ENCODE data around the gene CD1D. TPM values are rescaled to one million over a fixed set of nuclear protein-coding genes. Genes with fewer than 3 reads are reported as not detected.
A peak's percentile ranks its signal among the peaks of the same experiment; 100 is the strongest.

Gene CD1D
- total RNA-seq, 1 donor from 2014 or later, result 4.6 TPM

GRCh38 chr1:158146739-158147138 lies 34.0 kb upstream of the CD1D start:
- Mint-ChIP-seq H3K9me3 (peaks cover 9% of the 10 kb centered on the region), H3K36me3 (ENCODE audit: low read depth) (peaks cover 2% of the 10 kb centered on the region), H3K4me1 (peaks cover 38% of the 10 kb centered on the region), H3K27ac (no peak overlapping the region), H3K27me3 (no peaks in the 10 kb centered on the region), H3K4me3 (no peak overlapping the region)
- TF ChIP-seq, protein P1, sequence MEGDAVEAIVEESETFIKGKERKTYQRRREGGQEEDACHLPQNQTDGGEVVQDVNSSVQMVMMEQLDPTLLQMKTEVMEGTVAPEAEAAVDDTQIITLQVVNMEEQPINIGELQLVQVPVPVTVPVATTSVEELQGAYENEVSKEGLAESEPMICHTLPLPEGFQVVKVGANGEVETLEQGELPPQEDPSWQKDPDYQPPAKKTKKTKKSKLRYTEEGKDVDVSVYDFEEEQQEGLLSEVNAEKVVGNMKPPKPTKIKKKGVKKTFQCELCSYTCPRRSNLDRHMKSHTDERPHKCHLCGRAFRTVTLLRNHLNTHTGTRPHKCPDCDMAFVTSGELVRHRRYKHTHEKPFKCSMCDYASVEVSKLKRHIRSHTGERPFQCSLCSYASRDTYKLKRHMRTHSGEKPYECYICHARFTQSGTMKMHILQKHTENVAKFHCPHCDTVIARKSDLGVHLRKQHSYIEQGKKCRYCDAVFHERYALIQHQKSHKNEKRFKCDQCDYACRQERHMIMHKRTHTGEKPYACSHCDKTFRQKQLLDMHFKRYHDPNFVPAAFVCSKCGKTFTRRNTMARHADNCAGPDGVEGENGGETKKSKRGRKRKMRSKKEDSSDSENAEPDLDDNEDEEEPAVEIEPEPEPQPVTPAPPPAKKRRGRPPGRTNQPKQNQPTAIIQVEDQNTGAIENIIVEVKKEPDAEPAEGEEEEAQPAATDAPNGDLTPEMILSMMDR (IDR thresholded peaks at IDR 0.05), result no peak
- POLR2A ChIA-PET, result no interaction called here
- no peak for ATAC-seq (ENCODE audit: low read depth)
- intact Hi-C loops (cut with micrococcal nuclease), result no loop called here
- CTCF ChIA-PET, result interaction anchor here (1.6 kb wide), 1 partner anchor 29 kb away, joined by 6 read pairs; no protein-coding TSS in a partner anchor
- no peak for DNase-seq

- DNase-seq (no peak), ATAC-seq (ENCODE audit: low read depth) (no peak)
- H3K4me1 Mint-ChIP-seq, result peaks cover 41% of the 10 kb centered on the region
- H3K27me3 Mint-ChIP-seq, result no peaks in the 10 kb centered on the region
- TF ChIP-seq, protein P1 (IDR thresholded peaks at IDR 0.05), result no peak
- ChIA-PET CTCF (no interaction called here), POLR2A (interaction anchor here (0.5 kb wide), 1 partner anchor 991 kb away, joined by 5 read pairs; no protein-coding TSS in a partner anchor)
- intact Hi-C loops (cut with micrococcal nuclease), result no loop called here
- peaks cover 2% of the 10 kb centered on the region for H3K36me3 Mint-ChIP-seq (ENCODE audit: low read depth)
- peaks cover 9% of the 10 kb centered on the region for H3K9me3 Mint-ChIP-seq
- no peak overlapping the region for H3K4me3 Mint-ChIP-seq
- peak overlapping the region; percentile 31 for H3K27ac Mint-ChIP-seq
Measured at GRCh38 chr1:158147401-158147800, 33.3 kb upstream of the CD1D start.

GRCh38 chr1:158147869-158148268 lies 32.8 kb upstream of the CD1D start:
- no peak for ATAC-seq (ENCODE audit: low read depth)
- CTCF ChIA-PET, result interaction anchor here (1.0 kb wide), 1 partner anchor 56 kb away, joined by 5 read pairs; no protein-coding TSS in a partner anchor
- H3K27me3 Mint-ChIP-seq, result no peaks in the 10 kb centered on the region
- POLR2A ChIA-PET, result interaction anchor here (0.5 to 0.9 kb wide), 2 partner anchors 863 to 992 kb away, joined by 3 to 5 read pairs; no protein-coding TSS in a partner anchor
- peak overlapping the region; percentile 95 for H3K27ac Mint-ChIP-seq
- intact Hi-C loops (cut with micrococcal nuclease), result loop anchor here (2.0 kb wide), 1 partner anchor 15 kb away; no protein-coding TSS in a partner anchor
- H3K36me3 Mint-ChIP-seq (ENCODE audit: low read depth), result peaks cover 2% of the 10 kb centered on the region
- H3K4me1 Mint-ChIP-seq, result peaks cover 42% of the 10 kb centered on the region
- no peak for DNase-seq
- TF ChIP-seq, protein P1 (IDR thresholded peaks at IDR 0.05), result no peak
- H3K4me3 Mint-ChIP-seq, result no peak overlapping the region
- H3K9me3 Mint-ChIP-seq, result peaks cover 9% of the 10 kb centered on the region

DNA sequence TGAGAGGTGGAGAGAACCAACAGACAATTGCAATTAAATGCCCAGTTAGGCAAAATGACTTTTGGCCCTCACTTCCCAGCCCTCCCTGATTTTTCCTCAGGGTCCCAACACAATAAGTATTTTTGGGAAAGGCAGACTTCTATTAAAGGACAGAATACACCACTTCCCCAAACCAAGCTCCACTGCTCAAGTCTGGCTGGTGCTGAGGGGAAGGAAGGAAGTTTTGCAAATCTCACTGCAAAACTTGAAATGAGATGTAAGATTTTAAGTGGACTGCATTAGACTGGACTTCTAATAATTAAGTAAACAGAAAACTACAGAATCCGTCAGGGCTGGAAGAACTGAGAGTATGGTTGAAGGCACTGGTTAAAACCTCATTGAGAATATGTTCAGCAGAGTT lies 32.2 kb upstream of the CD1D start:
- POLR2A ChIA-PET, result interaction anchor here (0.9 kb wide), 1 partner anchor 862 kb away, joined by 3 read pairs; no protein-coding TSS in a partner anchor
- CTCF ChIA-PET, result interaction anchor here (1.0 kb wide), 1 partner anchor 55 kb away, joined by 5 read pairs; no protein-coding TSS in a partner anchor
- Mint-ChIP-seq H3K4me3 (peak overlapping the region; percentile 94), H3K27ac (peak overlapping the region; percentile 95), H3K4me1 (peaks cover 47% of the 10 kb centered on the region), H3K27me3 (no peaks in the 10 kb centered on the region), H3K9me3 (peaks cover 9% of the 10 kb centered on the region), H3K36me3 (ENCODE audit: low read depth) (peaks cover 2% of the 10 kb centered on the region)
- no peak for ATAC-seq (ENCODE audit: low read depth)
- TF ChIP-seq, protein P1 (IDR thresholded peaks at IDR 0.05), result no peak
- no peak for DNase-seq
- intact Hi-C loops (cut with micrococcal nuclease), result loop anchor here (2.0 kb wide), 1 partner anchor 14 kb away; no protein-coding TSS in a partner anchor

DNA sequence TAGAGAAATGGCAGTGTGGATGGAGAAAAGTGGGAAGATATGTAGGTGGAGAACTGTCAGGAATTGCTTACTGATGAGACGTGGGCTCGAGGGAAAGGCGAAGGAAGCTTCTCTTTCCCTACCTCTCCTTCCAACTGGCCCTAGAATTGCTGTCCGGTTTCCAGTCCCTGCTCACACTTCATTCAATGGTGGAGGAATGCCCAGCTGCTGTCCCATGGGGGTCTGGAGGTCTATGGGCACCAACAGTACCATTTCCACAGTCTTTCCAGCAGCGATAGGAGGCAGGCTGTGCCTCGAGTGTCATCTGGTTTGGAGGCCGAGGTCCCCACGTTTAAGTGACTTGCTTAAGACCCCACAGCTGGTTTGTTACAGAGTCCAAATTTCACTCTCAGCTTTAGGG lies 31.5 kb upstream of the CD1D start:
- Mint-ChIP-seq H3K4me1 (peaks cover 55% of the 10 kb centered on the region), H3K4me3 (peak overlapping the region; percentile 94), H3K27ac (peak overlapping the region; percentile 95), H3K9me3 (peaks cover 9% of the 10 kb centered on the region), H3K36me3 (ENCODE audit: low read depth) (peaks cover 2% of the 10 kb centered on the region), H3K27me3 (no peaks in the 10 kb centered on the region)
- ChIA-PET POLR2A (interaction anchor here (2.0 kb wide), 1 partner anchor 14 kb away, joined by 5 read pairs; no protein-coding TSS in a partner anchor), CTCF (interaction anchor here (0.8 kb wide), 1 partner anchor 29 kb away, joined by 3 read pairs; no protein-coding TSS in a partner anchor)
- intact Hi-C loops (cut with micrococcal nuclease), result loop anchor here (1.0 to 2.0 kb wide), 2 partner anchors 14 to 30 kb away; no protein-coding TSS in a partner anchor
- TF ChIP-seq, protein P1 (IDR thresholded peaks at IDR 0.05), result no peak
- ATAC-seq (ENCODE audit: low read depth), result peak; percentile 5
- no peak for DNase-seq

Measured in activated B cell treated with CpG ODN at 0.5 μM for 24 hours (primary cell).